GM12878 (cell line): ENCODE measurements around the gene MGLL. TPM values are rescaled to one million over a fixed set of nuclear protein-coding genes. Genes with fewer than 3 reads are reported as not detected.

Experiments
- BACH1 ChIP-seq: fragments of 450-650 bp; IDR thresholded peaks from 2 replicates; pipeline ENCODE4 v1.6.1; 2017; ENCODE audit warnings: mild to moderate bottlenecking, borderline replicate concordance
- CBX3 ChIP-seq: fragments of 200-600 bp; sonication (generic); IDR thresholded peaks from 2 replicates; pipeline ENCODE4 v1.6.1; 2016; ENCODE audit warnings: low read depth, borderline replicate concordance
- CHD2 ChIP-seq: IDR thresholded peaks from 2 replicates; pipeline ENCODE4 v1.6.1; 2011; ENCODE audit warnings: low read depth, low read length, improper control_type of control experiment, borderline replicate concordance
- EGR1 ChIP-seq, 2 experiments: IDR thresholded peaks; 1 replicate in 1 of 2; 2 replicates in 1 of 2; pipeline ENCODE4 v1.6.1; 2011 to 2012; ENCODE audit warnings: low read depth in 2 of 2, low read length in 2 of 2, borderline replicate concordance in 1 of 2, mild to moderate bottlenecking in 1 of 2, moderate library complexity in 1 of 2
- EP300 ChIP-seq, 2 experiments: fragments of 150-350 bp in 1 of 2; IDR thresholded peaks; 2 replicates each; pipeline ENCODE4 v1.6.1; 2011 to 2012; ENCODE audit warnings: low read depth in 2 of 2, low read length in 2 of 2, borderline replicate concordance in 1 of 2, improper control_type of control experiment in 1 of 2, inconsistent platforms in 1 of 2; ENCODE audit not compliant: control insufficient read depth in 1 of 2
- ESRRA ChIP-seq: IDR thresholded peaks from 2 replicates; pipeline ENCODE4 v1.6.1; 2012; ENCODE audit warnings: mild to moderate bottlenecking, low read length, improper control_type of control experiment
- GABPA ChIP-seq: IDR thresholded peaks from 2 replicates; pipeline ENCODE4 v1.6.1; 2014; ENCODE audit warnings: antibody characterized with exemption, low read depth, mild to moderate bottlenecking, inconsistent platforms
- HDAC2 ChIP-seq: fragments of 200-600 bp; sonication (generic); IDR thresholded peaks from 2 replicates; pipeline ENCODE4 v1.6.1; 2017
- IKZF1 ChIP-seq: fragments of 450-650 bp; conservative IDR thresholded peaks from 2 replicates; pipeline ENCODE4 v1.6.1; 2017; ENCODE audit warnings: antibody characterized with exemption, mild to moderate bottlenecking
- NFXL1 ChIP-seq: fragments of 450-650 bp; IDR thresholded peaks from 2 replicates; pipeline ENCODE4 v1.6.1; 2017; ENCODE audit warnings: antibody characterized with exemption, mild to moderate bottlenecking, borderline replicate concordance
- NR2F1 ChIP-seq: fragments of 450-650 bp; conservative IDR thresholded peaks from 2 replicates; pipeline ENCODE4 v1.6.1; 2017; ENCODE audit warnings: mild to moderate bottlenecking
- POLR2A ChIP-seq: IDR thresholded peaks from 2 replicates; pipeline ENCODE4 v1.6.1; 2011; ENCODE audit warnings: low read depth, mild to moderate bottlenecking, low read length
- POU2F2 ChIP-seq: IDR thresholded peaks from 3 replicates; pipeline ENCODE4 v1.6.1; 2011; ENCODE audit warnings: low read depth, mild to moderate bottlenecking, low read length, borderline replicate concordance
- RAD51 ChIP-seq: fragments of 450-650 bp; IDR thresholded peaks from 2 replicates; pipeline ENCODE4 v1.6.1; 2016; ENCODE audit warnings: moderate library complexity, mild to moderate bottlenecking, inconsistent platforms
- SMC3 ChIP-seq: IDR thresholded peaks from 2 replicates; pipeline ENCODE4 v1.6.1; 2011; ENCODE audit warnings: low read length, improper control_type of control experiment, borderline replicate concordance
- SPI1 ChIP-seq: IDR thresholded peaks from 2 replicates; pipeline ENCODE4 v1.6.1; 2011; ENCODE audit warnings: low read depth, mild to moderate bottlenecking, low read length, moderate library complexity, borderline replicate concordance; ENCODE audit not compliant: insufficient read depth
- STAT3 ChIP-seq: IDR thresholded peaks from 2 replicates; pipeline ENCODE4 v1.6.1; 2011; ENCODE audit warnings: low read depth, low read length, improper control_type of control experiment
- TBL1XR1 ChIP-seq: IDR thresholded peaks from 2 replicates; pipeline ENCODE4 v1.6.1; 2012; ENCODE audit warnings: low read depth, low read length, improper control_type of control experiment
- polyA plus RNA-seq, 11 experiments: library from polyadenylated mRNA; depleted of rRNA in 4 of 11; unstranded in 6 of 11; stranded (reverse) in 5 of 11; fragments of >200 nt; fragmentation: Nextera tagmentation in 4 of 11; fragmentation: Illumina TruSeq in 1 of 11; extraction: Ambion mirVana in 4 of 11; extraction: Trizol in 1 of 11; gene quantifications; 1 replicate in 1 of 11; 2 replicates in 10 of 11; pipeline versions ENCODE4 v1.2.1 to v1.2.3, GENCODE V29; 2011 to 2016; ENCODE audit warnings: inconsistent platforms in 2 of 11, missing spikeins in 2 of 11, low read depth in 1 of 11
- total RNA-seq, 4 experiments: library from RNA; depleted of rRNA in 3 of 4; stranded (reverse); fragments of >200 nt in 3 of 4; fragmentation: Illumina TruSeq in 1 of 4; extraction: Trizol in 1 of 4; gene quantifications; 2 replicates each; pipeline versions ENCODE4 v1.2.1 to v1.2.3, GENCODE V29; 2013 to 2021
- TF ChIP-seq, protein P1 (sequence below): fragments of 450-650 bp; IDR thresholded peaks from 2 replicates; pipeline ENCODE4 v1.6.1; 2016; ENCODE audit warnings: mild to moderate bottlenecking
- TF ChIP-seq, protein P2 (sequence below): IDR thresholded peaks from 2 replicates; pipeline ENCODE4 v1.6.1; 2012; ENCODE audit warnings: low read depth, low read length, improper control_type of control experiment
- TF ChIP-seq, protein P3 (sequence below): fragments of 450-650 bp; formaldehyde crosslinking; IDR thresholded peaks from 2 replicates; pipeline ENCODE4 v1.5.0; 2022; ENCODE audit warnings: mild to moderate bottlenecking, missing genetic modification characterization

The MGLL gene
- total and polyA plus RNA-seq, 10 of the 15 experiments (the other 5 are each of a cell fraction or from before 2014, with no cell fraction given) = 44.9 to 177 (median 72.9) TPM

DNA sequence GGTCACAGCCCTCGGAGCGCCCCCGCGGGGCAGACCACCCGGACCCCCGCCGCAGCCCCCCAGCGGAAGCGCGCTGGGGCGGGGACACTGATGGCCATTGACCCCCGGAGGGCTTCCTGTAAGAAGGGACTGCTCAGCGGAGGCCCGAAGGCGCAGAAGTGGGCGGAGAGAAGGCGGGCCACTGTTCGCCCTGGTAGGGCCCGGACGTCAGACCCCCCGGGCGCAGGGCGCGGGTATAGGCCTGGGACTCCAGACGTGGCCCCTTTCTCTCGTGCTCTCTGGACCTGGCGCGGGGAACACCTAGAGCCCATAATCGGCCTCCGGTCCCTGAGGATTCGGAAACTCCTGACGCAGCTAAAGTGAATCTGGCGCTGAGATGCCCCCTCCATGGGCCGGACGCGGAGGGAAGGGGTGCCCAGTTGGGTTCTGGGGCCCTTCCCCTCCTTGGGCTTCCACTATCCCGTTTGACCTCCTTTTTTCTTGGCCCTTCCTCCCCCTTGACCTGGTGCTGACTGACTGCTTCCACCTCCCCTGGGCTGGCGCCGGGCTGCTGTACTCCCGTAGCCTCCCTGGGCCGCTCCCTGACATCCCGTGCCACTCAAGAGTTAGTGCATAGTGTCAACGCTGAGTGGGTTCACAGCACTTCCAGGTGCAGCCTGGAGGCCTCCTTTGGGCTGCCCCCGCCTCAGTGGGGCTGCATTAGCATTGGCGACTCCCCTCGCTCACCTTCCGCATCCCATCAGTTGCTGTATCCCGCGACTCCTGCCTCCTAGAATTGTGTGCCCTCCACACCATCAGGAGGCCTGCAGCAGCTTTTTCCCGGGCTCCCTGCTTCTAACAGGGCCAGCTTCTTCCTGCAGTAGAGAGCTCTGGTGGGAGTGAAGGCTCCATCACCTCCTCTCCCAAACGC, 148.9 kb downstream of the MGLL start (continued):
- TF ChIP-seq, protein P1, sequence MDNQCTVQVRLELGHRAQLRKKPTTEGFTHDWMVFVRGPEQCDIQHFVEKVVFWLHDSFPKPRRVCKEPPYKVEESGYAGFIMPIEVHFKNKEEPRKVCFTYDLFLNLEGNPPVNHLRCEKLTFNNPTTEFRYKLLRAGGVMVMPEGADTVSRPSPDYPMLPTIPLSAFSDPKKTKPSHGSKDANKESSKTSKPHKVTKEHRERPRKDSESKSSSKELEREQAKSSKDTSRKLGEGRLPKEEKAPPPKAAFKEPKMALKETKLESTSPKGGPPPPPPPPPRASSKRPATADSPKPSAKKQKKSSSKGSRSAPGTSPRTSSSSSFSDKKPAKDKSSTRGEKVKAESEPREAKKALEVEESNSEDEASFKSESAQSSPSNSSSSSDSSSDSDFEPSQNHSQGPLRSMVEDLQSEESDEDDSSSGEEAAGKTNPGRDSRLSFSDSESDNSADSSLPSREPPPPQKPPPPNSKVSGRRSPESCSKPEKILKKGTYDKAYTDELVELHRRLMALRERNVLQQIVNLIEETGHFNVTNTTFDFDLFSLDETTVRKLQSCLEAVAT = 0 out of 2 replicates have a peak, but pooled peaks have one; percentile 26
- no peak for TF ChIP-seq GABPA
- no peak for TF ChIP-seq POLR2A
- TF ChIP-seq RAD51 = no peak
- TF ChIP-seq NR2F1 = no peak
- no peak for TF ChIP-seq SPI1
- TF ChIP-seq, protein P2, sequence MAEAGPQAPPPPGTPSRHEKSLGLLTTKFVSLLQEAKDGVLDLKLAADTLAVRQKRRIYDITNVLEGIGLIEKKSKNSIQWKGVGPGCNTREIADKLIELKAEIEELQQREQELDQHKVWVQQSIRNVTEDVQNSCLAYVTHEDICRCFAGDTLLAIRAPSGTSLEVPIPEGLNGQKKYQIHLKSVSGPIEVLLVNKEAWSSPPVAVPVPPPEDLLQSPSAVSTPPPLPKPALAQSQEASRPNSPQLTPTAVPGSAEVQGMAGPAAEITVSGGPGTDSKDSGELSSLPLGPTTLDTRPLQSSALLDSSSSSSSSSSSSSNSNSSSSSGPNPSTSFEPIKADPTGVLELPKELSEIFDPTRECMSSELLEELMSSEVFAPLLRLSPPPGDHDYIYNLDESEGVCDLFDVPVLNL = no peak
- no peak for TF ChIP-seq STAT3
- no peak for TF ChIP-seq EP300 (IDR thresholded peaks at IDR 0.05; ENCODE audit: borderline replicate concordance in 1 of 2, control insufficient read depth in 1 of 2, low read depth in 2 of 2, low read length in 2 of 2)
- TF ChIP-seq SMC3 = no peak
- TF ChIP-seq TBL1XR1 = no peak
- no peak for TF ChIP-seq IKZF1
- no peak for TF ChIP-seq CBX3
- no peak for TF ChIP-seq HDAC2
- TF ChIP-seq POU2F2 = no peak
- no peak for TF ChIP-seq CHD2
- no peak for TF ChIP-seq BACH1
- TF ChIP-seq NFXL1 = no peak
- TF ChIP-seq ESRRA = no peak
- TF ChIP-seq EGR1 (IDR thresholded peaks at IDR 0.05; ENCODE audit: borderline replicate concordance in 1 of 2, low read depth in 2 of 2, low read length in 2 of 2) = no peak
- TF ChIP-seq, protein P3, sequence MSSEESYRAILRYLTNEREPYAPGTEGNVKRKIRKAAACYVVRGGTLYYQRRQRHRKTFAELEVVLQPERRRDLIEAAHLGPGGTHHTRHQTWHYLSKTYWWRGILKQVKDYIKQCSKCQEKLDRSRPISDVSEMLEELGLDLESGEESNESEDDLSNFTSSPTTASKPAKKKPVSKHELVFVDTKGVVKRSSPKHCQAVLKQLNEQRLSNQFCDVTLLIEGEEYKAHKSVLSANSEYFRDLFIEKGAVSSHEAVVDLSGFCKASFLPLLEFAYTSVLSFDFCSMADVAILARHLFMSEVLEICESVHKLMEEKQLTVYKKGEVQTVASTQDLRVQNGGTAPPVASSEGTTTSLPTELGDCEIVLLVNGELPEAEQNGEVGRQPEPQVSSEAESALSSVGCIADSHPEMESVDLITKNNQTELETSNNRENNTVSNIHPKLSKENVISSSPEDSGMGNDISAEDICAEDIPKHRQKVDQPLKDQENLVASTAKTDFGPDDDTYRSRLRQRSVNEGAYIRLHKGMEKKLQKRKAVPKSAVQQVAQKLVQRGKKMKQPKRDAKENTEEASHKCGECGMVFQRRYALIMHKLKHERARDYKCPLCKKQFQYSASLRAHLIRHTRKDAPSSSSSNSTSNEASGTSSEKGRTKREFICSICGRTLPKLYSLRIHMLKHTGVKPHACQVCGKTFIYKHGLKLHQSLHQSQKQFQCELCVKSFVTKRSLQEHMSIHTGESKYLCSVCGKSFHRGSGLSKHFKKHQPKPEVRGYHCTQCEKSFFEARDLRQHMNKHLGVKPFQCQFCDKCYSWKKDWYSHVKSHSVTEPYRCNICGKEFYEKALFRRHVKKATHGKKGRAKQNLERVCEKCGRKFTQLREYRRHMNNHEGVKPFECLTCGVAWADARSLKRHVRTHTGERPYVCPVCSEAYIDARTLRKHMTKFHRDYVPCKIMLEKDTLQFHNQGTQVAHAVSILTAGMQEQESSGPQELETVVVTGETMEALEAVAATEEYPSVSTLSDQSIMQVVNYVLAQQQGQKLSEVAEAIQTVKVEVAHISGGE = no peak
